ENCODE data around the gene HTR3A.

GRCh38 chr11:113935858-113936257 is 39.0 kb upstream of the HTR3A start:
- TF ChIP-seq ZNF274 (IDR thresholded peaks at IDR 0.05; ENCODE audit: low read depth, low read length) (no peak), YY1 (IDR thresholded peaks at IDR 0.05; ENCODE audit: insufficient read depth, insufficient read length) (no peak), SUZ12 (IDR thresholded peaks at IDR 0.05; ENCODE audit: extremely low read depth, insufficient read depth, insufficient read length) (no peak)
